Mesenchymal stem cell (in vitro differentiated cells and primary cell): ENCODE results near the gene TSPEAR. TPM values are rescaled to one million over a fixed set of nuclear protein-coding genes. Genes with fewer than 3 reads are reported as not detected.

Experiments
- DNase-seq: peaks from one replicate; pipeline ENCODE4 v3.0.0-alpha.2; 2013
- H2AFZ ChIP-seq: one replicate; pipeline ENCODE4 v1.6.1; 2013; ENCODE audit warnings: low read depth, mild to moderate bottlenecking, control low read depth, inconsistent platforms, low read length, moderate library complexity
- H2AK5ac ChIP-seq: 2 replicates; pipeline ENCODE4 v1.6.1; 2013; ENCODE audit warnings: low read length, moderate library complexity, mild to moderate bottlenecking, inconsistent platforms; ENCODE audit not compliant: severe bottlenecking
- H2BK120ac ChIP-seq: one replicate; pipeline ENCODE4 v1.6.1; 2013; ENCODE audit warnings: low read depth, mild to moderate bottlenecking, inconsistent platforms, low read length, moderate library complexity
- H2BK12ac ChIP-seq, 2 experiments: one replicate each; pipeline ENCODE4 v1.6.1; 2013; ENCODE audit warnings: inconsistent platforms in 2 of 2, low read length in 2 of 2, mild to moderate bottlenecking in 2 of 2, moderate library complexity in 2 of 2, control low read depth in 1 of 2
- H2BK15ac ChIP-seq: one replicate; pipeline ENCODE4 v1.6.1; 2013; ENCODE audit warnings: mild to moderate bottlenecking, low read depth, inconsistent platforms; ENCODE audit not compliant: poor library complexity, severe bottlenecking
- H2BK5ac ChIP-seq: 2 replicates; pipeline ENCODE4 v1.6.1; 2013; ENCODE audit warnings: low read depth, mild to moderate bottlenecking, low read length, control low read depth, inconsistent platforms; ENCODE audit not compliant: poor library complexity, severe bottlenecking
- H3K14ac ChIP-seq, 2 experiments: one replicate each; pipeline ENCODE4 v1.6.1; 2013; ENCODE audit warnings: inconsistent platforms in 2 of 2, low read length in 2 of 2, control low read depth in 1 of 2, mild to moderate bottlenecking in 1 of 2, moderate library complexity in 1 of 2
- H3K18ac ChIP-seq, 2 experiments: one replicate each; pipeline ENCODE4 v1.6.1; 2013; ENCODE audit warnings: inconsistent platforms in 2 of 2, low read length in 2 of 2, control low read depth in 1 of 2, low read depth in 1 of 2, mild to moderate bottlenecking in 1 of 2
- H3K23ac ChIP-seq, 2 experiments: one replicate each; pipeline ENCODE4 v1.6.1; 2013; ENCODE audit warnings: inconsistent platforms in 2 of 2, low read length in 2 of 2, mild to moderate bottlenecking in 2 of 2, moderate library complexity in 2 of 2, control low read depth in 1 of 2
- H3K27ac ChIP-seq: 2 replicates; pipeline ENCODE4 v1.5.1; 2013; ENCODE audit warnings: mild to moderate bottlenecking, moderate library complexity, low read length, control low read depth, inconsistent platforms; ENCODE audit not compliant: poor library complexity, severe bottlenecking
- H3K27me3 ChIP-seq, 2 experiments: 2 replicates each; pipeline versions ENCODE4 v1.6.1 to v1.7.0; 2013; ENCODE audit warnings: low read length in 2 of 2, mild to moderate bottlenecking in 2 of 2, moderate library complexity in 2 of 2, control low read depth in 1 of 2, inconsistent platforms in 1 of 2; ENCODE audit not compliant: control insufficient read depth in 1 of 2, insufficient read depth in 1 of 2
- H3K36me3 ChIP-seq, 2 experiments: 2 replicates each; pipeline versions ENCODE4 v1.6.1 to v1.7.0; 2013; ENCODE audit warnings: low read length in 2 of 2, control low read depth in 1 of 2, inconsistent platforms in 1 of 2, low read depth in 1 of 2, mild to moderate bottlenecking in 1 of 2; ENCODE audit not compliant: insufficient read depth in 2 of 2, control insufficient read depth in 1 of 2
- H3K4ac ChIP-seq, 2 experiments: one replicate each; pipeline ENCODE4 v1.6.1; 2013; ENCODE audit warnings: inconsistent platforms in 2 of 2, low read length in 2 of 2, mild to moderate bottlenecking in 2 of 2, moderate library complexity in 2 of 2, control low read depth in 1 of 2, low read depth in 1 of 2
- H3K4me1 ChIP-seq: 2 replicates; pipeline ENCODE4 v1.6.1; 2013; ENCODE audit warnings: low read depth, low read length, control low read depth; ENCODE audit not compliant: control insufficient read depth, insufficient read depth
- H3K4me2 ChIP-seq: 2 replicates; pipeline ENCODE4 v1.6.1; 2013; ENCODE audit warnings: low read length, mild to moderate bottlenecking, inconsistent platforms; ENCODE audit not compliant: poor library complexity, severe bottlenecking
- H3K4me3 ChIP-seq, 2 experiments: 2 replicates each; pipeline versions ENCODE4 v1.5.1 to v1.7.0; 2013; ENCODE audit warnings: low read length in 2 of 2, mild to moderate bottlenecking in 2 of 2, control low read depth in 1 of 2, low read depth in 1 of 2; ENCODE audit not compliant: insufficient read depth in 1 of 2
- H3K79me1 ChIP-seq: replicated peaks from 2 replicates; pipeline ENCODE4 v1.6.1; 2013; ENCODE audit warnings: mild to moderate bottlenecking, control low read depth, low read length, inconsistent platforms; ENCODE audit not compliant: poor library complexity, severe bottlenecking
- H3K9ac ChIP-seq: 2 replicates; pipeline ENCODE4 v1.7.0; 2013; ENCODE audit warnings: mild to moderate bottlenecking, low read length, moderate library complexity
- H3K9me3 ChIP-seq: 2 replicates; pipeline ENCODE4 v1.7.0; 2013; ENCODE audit warnings: mild to moderate bottlenecking, low read length; ENCODE audit not compliant: control insufficient read depth
- H4K8ac ChIP-seq: one replicate; pipeline ENCODE4 v1.6.1; 2013; ENCODE audit warnings: inconsistent platforms, mild to moderate bottlenecking, low read length, moderate library complexity
- H4K91ac ChIP-seq: one replicate; pipeline ENCODE4 v1.6.1; 2013; ENCODE audit warnings: mild to moderate bottlenecking, low read length, inconsistent platforms
- WGBS: methylation state at CpG from one replicate; pipeline ENCODE4 v1.1.7; 2013; ENCODE audit warnings: mixed read lengths; 5-methylcytosine and 5-hydroxymethylcytosine counted together
- polyA plus RNA-seq, 2 experiments: library from polyadenylated mRNA; stranded (reverse); fragments of 200-250 nt; gene quantifications; one replicate each; pipeline ENCODE4 v1.2.3, GENCODE V29; 2013

The TSPEAR gene
- polyA plus RNA-seq (2013, experiment 1 of 2): not detected
- not detected for polyA plus RNA-seq (2013, experiment 2 of 2)

GRCh38 chr21:44711327-44712202 lies at the start of gene TSPEAR:
TSS of gene TSPEAR (minus strand) at chr21:44711572. CDS start at chr21:44711514, 58 bp downstream.
- Histone ChIP-seq H3K18ac (no peak within 1 kb of the TSS), H3K27me3 (peaks cover 84 to 92% of the 10 kb centered on the region in 2 experiments), H3K36me3 (no peaks in the 10 kb centered on the region), H2BK120ac (no peak within 1 kb of the TSS), H2AK5ac (no peak within 1 kb of the TSS), H4K91ac (no peak within 1 kb of the TSS), H3K14ac (no peak within 1 kb of the TSS), H3K4me2 (no peak within 1 kb of the TSS), H2BK15ac (no peak within 1 kb of the TSS), H3K4me1 (peaks cover 14% of the 10 kb centered on the region), H4K8ac (no peak within 1 kb of the TSS), H3K4me3 (no peak within 1 kb of the TSS), H3K23ac (no peak within 1 kb of the TSS), H3K27ac (no peak within 1 kb of the TSS), H3K9ac (no peak within 1 kb of the TSS), H2AFZ (no peak within 1 kb of the TSS), H2BK5ac (no peak within 1 kb of the TSS), H2BK12ac (no peak within 1 kb of the TSS), H3K79me1 (no peaks in the 10 kb centered on the region), H3K9me3 (no peaks in the 10 kb centered on the region), H3K4ac (no peak within 1 kb of the TSS)
- no peak for DNase-seq
- WGBS: 3% methylated on average over 38 of the region's 41 CpGs

DNA sequence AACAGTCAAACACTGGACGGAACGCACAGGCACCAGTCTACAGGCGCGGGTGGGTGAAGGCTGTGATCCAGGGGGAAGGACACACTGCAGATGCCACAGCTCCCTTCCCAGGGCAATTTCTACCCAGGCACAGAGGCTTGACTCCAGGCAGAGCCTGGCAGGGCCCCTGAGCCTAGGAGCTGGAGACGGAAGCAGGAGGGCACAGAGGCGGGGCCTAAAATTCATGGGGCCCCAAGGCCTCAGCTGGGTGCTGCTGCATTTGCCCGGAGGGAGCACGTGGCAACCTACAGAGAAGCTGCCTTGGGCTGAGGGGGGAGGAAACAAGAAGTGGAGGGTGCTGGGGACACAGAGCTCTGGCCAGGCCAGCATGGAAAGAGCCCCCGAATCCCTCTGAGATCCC lies 49.0 kb upstream of the TSPEAR start:
- WGBS: 82% methylated on average over 9 of the region's 9 CpGs
- Histone ChIP-seq H3K27me3 (peaks cover 30 to 31% of the 10 kb centered on the region in 2 experiments), H3K14ac (no peak overlapping the region), H2BK120ac (no peak overlapping the region), H3K27ac (no peak overlapping the region), H2AFZ (no peak overlapping the region), H3K4ac (no peak overlapping the region), H2BK15ac (no peak overlapping the region), H3K4me1 (peaks cover 10% of the 10 kb centered on the region), H4K8ac (no peak overlapping the region), H3K9ac (no peak overlapping the region), H3K4me3 (no peak overlapping the region), H3K79me1 (no peaks in the 10 kb centered on the region), H3K23ac (no peak overlapping the region), H2AK5ac (no peak overlapping the region), H3K9me3 (peaks cover 6% of the 10 kb centered on the region), H3K18ac (no peak overlapping the region), H3K4me2 (no peak overlapping the region), H4K91ac (no peak overlapping the region), H2BK12ac (no peak overlapping the region), H3K36me3 (no peaks in the 10 kb centered on the region), H2BK5ac (no peak overlapping the region)
- DNase-seq: no peak

DNA sequence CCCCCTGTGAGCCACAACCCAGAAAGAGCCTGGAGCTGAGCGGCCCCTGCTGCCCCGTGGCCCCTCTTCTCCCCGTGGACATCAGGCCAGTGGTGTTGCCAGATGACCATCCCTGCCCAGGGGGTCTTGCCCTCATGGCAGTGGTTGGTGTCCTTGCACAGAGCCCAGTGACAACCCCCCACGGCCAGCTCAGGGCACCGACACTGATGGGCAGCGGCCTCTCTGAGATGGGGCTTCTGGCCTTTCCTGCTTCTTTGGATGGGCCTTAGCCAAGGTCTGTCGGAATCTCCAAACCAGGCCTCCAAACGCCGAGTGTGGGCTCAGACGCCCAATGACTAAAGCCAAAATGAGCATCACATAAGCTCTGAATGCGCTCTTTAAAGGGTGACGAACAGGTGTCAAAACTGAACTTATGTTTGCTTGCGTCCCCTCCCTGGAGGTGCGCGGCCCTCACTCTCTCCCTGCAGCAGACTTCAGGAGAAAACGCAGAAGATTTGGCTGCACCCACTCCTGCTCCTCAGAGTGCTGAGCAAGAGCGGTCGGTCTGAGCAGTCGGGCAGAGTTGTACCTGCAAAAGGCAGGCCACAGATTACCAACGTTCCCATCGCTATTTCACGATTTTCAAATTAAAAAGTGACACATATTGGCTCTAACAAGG lies 48.4 kb upstream of the TSPEAR start:
- WGBS: 92% methylated on average over 18 of the region's 22 CpGs
- H2BK12ac ChIP-seq: no peak overlapping the region
- H2AFZ ChIP-seq: no peak overlapping the region
- no peak overlapping the region for H2BK15ac ChIP-seq
- no peak overlapping the region for H3K4ac ChIP-seq
- peaks cover 30 to 31% of the 10 kb centered on the region in 2 experiments for H3K27me3 ChIP-seq
- no peaks in the 10 kb centered on the region for H3K36me3 ChIP-seq
- DNase-seq: no peak
- H2AK5ac ChIP-seq: no peak overlapping the region
- no peak overlapping the region for H3K4me3 ChIP-seq
- H2BK5ac ChIP-seq: no peak overlapping the region
- peaks cover 12% of the 10 kb centered on the region for H3K9me3 ChIP-seq
- no peak overlapping the region for H3K9ac ChIP-seq
- H4K8ac ChIP-seq: no peak overlapping the region
- H2BK120ac ChIP-seq: no peak overlapping the region
- H3K23ac ChIP-seq: no peak overlapping the region
- H3K27ac ChIP-seq: no peak overlapping the region
- no peak overlapping the region for H4K91ac ChIP-seq
- no peak overlapping the region for H3K4me2 ChIP-seq
- H3K14ac ChIP-seq: no peak overlapping the region
- H3K79me1 ChIP-seq: no peaks in the 10 kb centered on the region
- peaks cover 4% of the 10 kb centered on the region for H3K4me1 ChIP-seq
- no peak overlapping the region for H3K18ac ChIP-seq
